Gastrocnemius medialis (tissue), 4 donors: ENCODE measurements around the gene ARHGEF11. TPM values are rescaled to one million over a fixed set of nuclear protein-coding genes. Genes with fewer than 3 reads are reported as not detected.

ENCODE experiments used
- ATAC-seq, 2 donors: fragments of 150-250 bp; one replicate each; pipeline ENCODE4 v1.9.1; 2016
- DNase-seq, 2 donors: peaks; one replicate each; pipeline ENCODE4 v3.0.0-alpha.2; 2019
- H3K27ac ChIP-seq, 4 donors: fragments of 200-600 bp; sonication (generic); 1 replicate in 1 of 4; 2 replicates in 3 of 4; pipeline ENCODE4 v1.5.1; 2016 to 2018; ENCODE audit warnings: mild to moderate bottlenecking in 2 of 4, moderate library complexity in 1 of 4
- H3K27me3 ChIP-seq, 3 donors: fragments of 200-600 bp; sonication (generic) in 2 of 3; 1 replicate in 1 of 3; 2 replicates in 2 of 3; pipeline versions ENCODE4 v1.5.1 to v1.6.0; 2016 to 2019; ENCODE audit warnings: mild to moderate bottlenecking in 1 of 3, moderate library complexity in 1 of 3
- H3K36me3 ChIP-seq, 2 donors: fragments of 200-600 bp; sonication (generic) in 1 of 2; one replicate each; pipeline ENCODE4 v1.5.1; 2017 to 2018
- H3K4me1 ChIP-seq, 2 donors: fragments of 200-600 bp; sonication (generic) in 1 of 2; one replicate each; pipeline ENCODE4 v1.5.1; 2016 to 2017; ENCODE audit warnings: mild to moderate bottlenecking in 2 of 2
- H3K4me3 ChIP-seq, 4 donors: fragments of 200-600 bp; sonication (generic) in 3 of 4; 1 replicate in 1 of 4; 2 replicates in 3 of 4; pipeline ENCODE4 v1.5.1; 2016 to 2019; ENCODE audit warnings: mild to moderate bottlenecking in 2 of 4
- H3K9me3 ChIP-seq, 3 donors: fragments of 200-600 bp; sonication (generic) in 2 of 3; 1 replicate in 1 of 3; 2 replicates in 2 of 3; pipeline ENCODE4 v1.5.1; 2016 to 2019
- POLR2A ChIP-seq, 2 donors: fragments of 450-650 bp; IDR thresholded peaks; one replicate each; pipeline ENCODE4 v1.6.1; 2017; ENCODE audit warnings: antibody characterized with exemption in 2 of 2, mild to moderate bottlenecking in 2 of 2, moderate library complexity in 2 of 2
- in situ Hi-C, 4 donors: fragments of 200-750 bp; cut with MboI; loops; one replicate each; pipeline versions ENCODE4 v1.15.0 to v1.8.0; 2017; ENCODE audit warnings: low sequenced_read_pairs in 4 of 4
- intact Hi-C: fragments of 100-400 bp; cut with DNase I; formaldehyde crosslinking; loops from one replicate; pipeline ENCODE4 v1.15.1; 2023; ENCODE audit warnings: low total_unique reads
- total RNA-seq, 4 donors: library from RNA; depleted of rRNA; stranded (reverse); fragments of >200 nt; gene quantifications; one replicate each; pipeline versions ENCODE4 v1.1.0 to v1.2.3, GENCODE V29; 2016
- TF ChIP-seq, protein P1 (sequence below), 5 experiments: fragments of 450-650 bp in 3 of 5; fragments of 200-600 bp in 2 of 5; sonication (generic) in 2 of 5; IDR thresholded peaks in 4 of 5; conservative IDR thresholded peaks in 1 of 5; 1 replicate in 4 of 5; 2 replicates in 1 of 5; pipeline ENCODE4 v1.5.1; 2016 to 2019; ENCODE audit warnings: antibody characterized with exemption in 5 of 5, mild to moderate bottlenecking in 3 of 5, moderate library complexity in 3 of 5

The ARHGEF11 gene
- total RNA-seq, 4 donors from 2014 or later = 19.5 to 33.4 (median 27.7) TPM

DNA sequence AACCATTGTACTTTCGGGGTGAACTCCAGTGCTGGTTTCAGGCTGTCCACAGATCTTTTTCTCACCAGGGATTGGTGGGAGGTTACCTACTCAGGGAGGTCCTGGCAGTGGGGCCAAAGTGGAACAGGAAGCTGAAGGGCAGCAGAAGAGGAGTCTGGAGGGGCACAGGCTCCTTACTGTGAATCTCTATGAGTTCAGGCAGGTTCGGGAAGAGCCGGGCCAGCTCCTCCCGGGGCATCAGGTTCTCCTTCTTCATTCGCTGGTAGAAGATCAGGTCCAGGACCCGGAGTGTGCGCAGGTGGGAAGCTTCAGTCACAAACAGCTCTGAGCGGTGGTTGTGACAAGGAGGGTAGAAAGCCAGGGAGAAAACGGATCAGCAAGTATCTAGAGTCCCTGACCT is 98.4 kb downstream of the ARHGEF11 start:
- no peak for DNase-seq
- ATAC-seq = no peak
- no peaks in the 10 kb centered on the region for H3K4me1 ChIP-seq
- H3K27ac ChIP-seq = no peak overlapping the region
- H3K9me3 ChIP-seq = no peaks in the 10 kb centered on the region
- no peaks in the 10 kb centered on the region for H3K27me3 ChIP-seq
- in situ Hi-C loops = no loop called here
- peaks cover 0 to 95% of the 10 kb centered on the region in 2 donors for H3K36me3 ChIP-seq
- no peak for TF ChIP-seq POLR2A (IDR thresholded peaks at IDR 0.05)
- TF ChIP-seq, protein P1, sequence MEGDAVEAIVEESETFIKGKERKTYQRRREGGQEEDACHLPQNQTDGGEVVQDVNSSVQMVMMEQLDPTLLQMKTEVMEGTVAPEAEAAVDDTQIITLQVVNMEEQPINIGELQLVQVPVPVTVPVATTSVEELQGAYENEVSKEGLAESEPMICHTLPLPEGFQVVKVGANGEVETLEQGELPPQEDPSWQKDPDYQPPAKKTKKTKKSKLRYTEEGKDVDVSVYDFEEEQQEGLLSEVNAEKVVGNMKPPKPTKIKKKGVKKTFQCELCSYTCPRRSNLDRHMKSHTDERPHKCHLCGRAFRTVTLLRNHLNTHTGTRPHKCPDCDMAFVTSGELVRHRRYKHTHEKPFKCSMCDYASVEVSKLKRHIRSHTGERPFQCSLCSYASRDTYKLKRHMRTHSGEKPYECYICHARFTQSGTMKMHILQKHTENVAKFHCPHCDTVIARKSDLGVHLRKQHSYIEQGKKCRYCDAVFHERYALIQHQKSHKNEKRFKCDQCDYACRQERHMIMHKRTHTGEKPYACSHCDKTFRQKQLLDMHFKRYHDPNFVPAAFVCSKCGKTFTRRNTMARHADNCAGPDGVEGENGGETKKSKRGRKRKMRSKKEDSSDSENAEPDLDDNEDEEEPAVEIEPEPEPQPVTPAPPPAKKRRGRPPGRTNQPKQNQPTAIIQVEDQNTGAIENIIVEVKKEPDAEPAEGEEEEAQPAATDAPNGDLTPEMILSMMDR (IDR thresholded peaks at IDR 0.05 in 4 of 5, conservative IDR thresholded peaks at IDR 0.05 in 1 of 5) = no peak
- intact Hi-C loops = no loop called here
- H3K4me3 ChIP-seq = no peak overlapping the region

DNA sequence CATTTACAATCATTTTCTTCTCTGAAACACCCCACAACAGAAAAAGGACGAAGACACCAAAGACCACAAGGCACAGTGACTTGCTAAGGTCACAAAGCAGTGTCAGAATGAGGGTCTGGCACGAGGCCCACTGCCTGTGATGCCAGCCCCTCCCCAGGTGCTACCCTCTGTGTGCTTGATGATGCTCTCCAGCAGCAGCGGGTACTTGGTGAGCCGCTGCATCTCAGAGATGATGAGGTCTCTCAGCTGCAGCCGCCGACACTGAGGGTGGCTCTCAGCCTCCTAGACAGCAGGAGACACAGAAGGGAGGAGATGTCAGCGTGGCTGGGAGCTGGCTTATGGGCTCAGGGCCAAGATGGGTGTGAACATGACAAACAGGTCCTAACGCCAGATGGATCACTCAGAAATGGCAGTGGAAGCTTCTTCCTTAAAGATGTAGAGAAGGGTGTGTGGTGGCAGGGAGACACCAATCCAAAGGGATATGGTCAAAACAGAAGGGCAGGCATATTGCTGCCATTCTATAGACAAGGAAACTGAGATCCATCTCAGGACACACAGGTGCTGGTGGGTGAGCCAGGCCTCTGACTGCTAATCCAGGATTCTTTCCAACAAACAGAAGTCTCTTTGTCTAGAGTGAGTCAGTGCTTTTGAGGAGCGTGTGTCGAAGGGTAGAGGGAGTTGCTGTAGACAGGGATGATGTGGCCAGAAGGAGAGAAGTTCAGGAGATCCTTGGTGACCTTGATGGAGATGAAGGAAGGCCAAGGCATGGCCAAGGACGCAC is 99.5 kb downstream of the ARHGEF11 start:
- H3K27ac ChIP-seq = no peak overlapping the region
- no peak overlapping the region for H3K4me3 ChIP-seq
- DNase-seq = no peak
- no peak for ATAC-seq
- no peaks in the 10 kb centered on the region for H3K27me3 ChIP-seq
- H3K36me3 ChIP-seq = peaks cover 0 to 95% of the 10 kb centered on the region in 2 donors
- intact Hi-C loops = no loop called here
- in situ Hi-C loops = no loop called here
- no peak for TF ChIP-seq POLR2A (IDR thresholded peaks at IDR 0.05)
- TF ChIP-seq, protein P1 (IDR thresholded peaks at IDR 0.05 in 4 of 5, conservative IDR thresholded peaks at IDR 0.05 in 1 of 5) = no peak
- no peaks in the 10 kb centered on the region for H3K9me3 ChIP-seq
- no peaks in the 10 kb centered on the region for H3K4me1 ChIP-seq

DNA sequence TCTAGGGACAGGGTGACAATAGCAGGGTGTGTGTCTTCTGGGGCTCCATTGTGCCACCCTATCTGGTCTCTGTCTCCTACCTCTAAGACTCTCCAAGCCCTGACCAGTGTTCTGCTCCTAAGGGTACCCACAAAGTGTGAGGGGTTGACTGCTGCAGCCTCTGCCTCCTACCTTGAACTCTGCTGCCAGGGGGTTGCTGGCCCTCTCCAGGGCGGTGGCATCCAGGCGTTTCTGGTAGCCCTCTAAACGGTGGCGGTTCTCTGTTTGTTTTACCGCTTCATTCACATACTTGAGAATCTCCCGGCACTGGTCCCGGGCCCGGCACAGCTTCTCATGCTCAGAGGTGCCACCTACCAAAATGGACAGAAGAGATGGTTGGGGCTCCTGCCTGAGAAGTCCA is 100.7 kb downstream of the ARHGEF11 start:
- in situ Hi-C loops (no loop called here), intact Hi-C loops (no loop called here)
- Histone ChIP-seq H3K9me3 (no peaks in the 10 kb centered on the region), H3K4me1 (no peaks in the 10 kb centered on the region), H3K4me3 (no peak overlapping the region), H3K36me3 (peaks cover 0 to 96% of the 10 kb centered on the region in 2 donors), H3K27me3 (no peaks in the 10 kb centered on the region), H3K27ac (no peak overlapping the region)
- TF ChIP-seq POLR2A (IDR thresholded peaks at IDR 0.05) = no peak
- TF ChIP-seq, protein P1 (IDR thresholded peaks at IDR 0.05 in 4 of 5, conservative IDR thresholded peaks at IDR 0.05 in 1 of 5) = no peak
- ATAC-seq (no peak), DNase-seq (no peak)

DNA sequence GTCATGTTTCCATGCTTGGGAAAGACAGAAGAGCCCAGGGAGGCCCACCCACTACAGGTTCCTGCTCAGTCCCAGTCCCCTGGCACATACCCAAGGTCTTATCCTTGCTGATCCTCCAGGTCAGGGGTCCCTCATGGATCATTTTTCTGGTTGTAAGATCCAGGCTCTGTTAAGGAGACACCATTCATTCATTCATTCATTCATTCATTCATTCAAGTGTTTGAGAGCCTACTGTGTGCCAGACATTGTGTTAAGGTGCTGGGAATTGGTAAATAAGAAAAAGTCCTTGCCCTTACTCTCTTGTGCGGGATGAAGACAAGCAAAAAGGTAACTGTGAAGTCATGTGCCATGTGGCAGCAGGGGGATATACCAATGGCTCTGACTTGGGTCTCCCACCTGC is 101.3 kb downstream of the ARHGEF11 start:
- Histone ChIP-seq H3K4me1 (no peaks in the 10 kb centered on the region), H3K4me3 (no peak overlapping the region), H3K9me3 (no peaks in the 10 kb centered on the region), H3K36me3 (peaks cover 0 to 99% of the 10 kb centered on the region in 2 donors), H3K27ac (no peak overlapping the region), H3K27me3 (no peaks in the 10 kb centered on the region)
- DNase-seq (no peak), ATAC-seq (no peak)
- in situ Hi-C loops = no loop called here
- intact Hi-C loops = no loop called here
- TF ChIP-seq, protein P1 (IDR thresholded peaks at IDR 0.05 in 4 of 5, conservative IDR thresholded peaks at IDR 0.05 in 1 of 5) = no peak
- no peak for TF ChIP-seq POLR2A (IDR thresholded peaks at IDR 0.05)
